NCI-H187 treated with DMSO at 0.1 percent for 48 hours (cell line): ENCODE measurements around the gene LAMTOR3.

Source experiments
- DNase-seq: peaks from one replicate; lab custom pipeline; 2025; lab: John Stamatoyannopoulos, UW

LAMTOR3 gene

DNA sequence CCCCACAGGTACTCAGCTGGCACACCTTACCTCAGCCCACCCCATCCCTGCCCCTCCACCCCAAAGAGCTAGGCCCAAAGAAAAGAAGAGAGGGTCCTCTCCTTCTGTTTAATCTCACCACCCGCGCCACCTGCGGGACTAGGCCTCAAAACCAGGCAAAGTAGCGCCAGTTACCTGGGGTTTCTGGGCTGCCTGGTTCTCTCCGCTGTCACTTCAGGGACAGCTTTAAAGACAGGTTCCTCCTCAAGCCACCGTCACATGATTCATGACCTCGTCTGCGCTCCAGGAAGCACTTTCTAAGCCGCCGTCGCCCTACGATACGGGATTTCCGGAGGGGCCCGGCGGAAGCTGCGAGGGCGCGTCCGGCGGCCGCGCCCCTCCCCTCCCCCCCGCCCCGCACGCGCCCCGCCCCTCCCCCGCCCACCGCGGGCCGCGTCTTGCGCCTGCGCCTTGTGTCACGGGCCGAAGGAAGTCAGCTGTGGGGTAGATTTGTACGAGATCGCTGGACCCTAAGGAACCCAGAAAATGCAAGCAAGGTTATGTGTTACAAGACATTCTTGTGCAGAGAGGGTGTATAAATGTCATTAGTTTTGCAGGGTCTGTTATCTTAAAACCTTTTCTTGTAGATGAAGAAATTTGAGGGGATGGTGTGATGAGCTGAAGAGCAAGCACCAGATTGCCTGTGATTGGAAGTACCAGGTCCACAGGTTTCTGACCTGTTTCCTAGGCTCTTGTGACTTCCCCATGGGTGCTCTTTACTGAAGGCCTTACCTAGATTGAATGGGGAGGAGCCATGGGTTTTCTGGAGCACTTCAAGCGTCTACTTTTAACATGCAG is at the start of gene LAMTOR3:
Gene LAMTOR3, minus strand, starts transcription at position 267 of the 837 bp plus-strand sequence. CDS start 464 bp downstream, outside the sequence.
- DNase-seq: peak; percentile 52

DNA sequence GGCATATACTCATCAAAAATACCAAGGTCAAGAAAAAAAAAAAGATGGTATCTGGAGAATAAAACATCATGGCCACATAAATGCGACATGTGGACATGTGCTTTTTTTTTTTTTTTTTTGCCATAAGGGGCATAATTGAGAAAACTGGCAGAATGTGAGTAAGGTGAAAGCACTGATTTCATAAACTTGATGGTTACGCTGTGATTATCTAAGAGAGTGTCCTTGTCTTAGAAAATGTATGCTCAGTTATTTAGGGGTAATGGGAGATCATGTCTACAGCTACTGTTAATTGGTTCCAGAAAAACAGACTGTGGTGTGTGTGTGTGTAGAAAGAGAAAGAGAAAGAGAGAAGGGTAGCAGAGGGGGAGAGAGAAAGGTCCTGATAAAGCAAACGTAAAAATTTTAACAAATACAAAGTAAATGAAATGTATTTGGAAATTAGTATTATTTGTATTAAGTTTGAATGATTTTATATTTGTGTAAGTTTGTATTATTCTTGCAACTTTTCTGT is 44.1 kb upstream of the LAMTOR3 start:
- no peak for DNase-seq

- DNase-seq: no peak
Observed at GRCh38 chr4:99934891-99935290, 40.7 kb upstream of the LAMTOR3 start.

- DNase-seq: no peak
Observed at GRCh38 chr4:99927566-99927965, 33.3 kb upstream of the LAMTOR3 start.

DNA sequence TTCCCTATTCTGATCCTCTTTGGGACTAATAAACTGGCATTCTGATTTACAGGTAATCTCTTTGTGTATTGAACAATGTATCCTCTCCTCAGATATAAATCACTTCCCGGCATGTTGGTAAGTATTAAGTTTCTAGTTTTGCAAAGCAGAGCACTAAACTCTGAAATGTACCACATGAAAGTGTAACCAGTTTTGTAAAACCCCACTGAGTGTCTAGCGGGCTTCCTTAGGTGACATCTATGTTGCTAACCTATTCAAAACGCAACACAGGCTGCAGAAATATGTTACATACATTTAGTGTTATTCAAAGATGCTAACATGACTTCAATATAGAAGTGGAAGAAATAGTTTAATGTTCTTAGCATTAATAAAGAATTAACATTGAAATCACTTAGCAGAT is 26.9 kb upstream of the LAMTOR3 start:
- DNase-seq: no peak

- no peak for DNase-seq
Observed at GRCh38 chr4:99918656-99919055, 24.4 kb upstream of the LAMTOR3 start.

- DNase-seq: no peak
Observed at GRCh38 chr4:99917575-99917974, 23.3 kb upstream of the LAMTOR3 start.

DNA sequence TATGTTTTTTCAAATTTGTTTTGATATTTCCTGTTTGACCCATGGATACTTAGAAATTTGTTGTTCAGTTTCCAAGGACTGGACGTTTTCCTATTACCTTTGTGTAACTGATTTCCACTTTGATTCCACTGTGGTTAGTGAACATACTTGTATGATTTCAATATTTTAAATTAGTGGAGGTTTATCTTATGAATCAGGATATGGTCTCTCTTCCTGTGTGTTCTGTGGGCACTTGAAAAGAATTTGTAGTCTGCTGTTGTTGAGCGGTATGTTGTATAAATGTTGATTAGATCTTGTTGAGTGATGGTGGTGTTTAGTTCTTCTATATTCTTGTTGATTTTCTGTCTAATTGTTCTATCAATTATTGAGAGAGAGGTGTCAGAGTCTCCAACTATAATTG is 21.2 kb upstream of the LAMTOR3 start:
- no peak for DNase-seq

DNA sequence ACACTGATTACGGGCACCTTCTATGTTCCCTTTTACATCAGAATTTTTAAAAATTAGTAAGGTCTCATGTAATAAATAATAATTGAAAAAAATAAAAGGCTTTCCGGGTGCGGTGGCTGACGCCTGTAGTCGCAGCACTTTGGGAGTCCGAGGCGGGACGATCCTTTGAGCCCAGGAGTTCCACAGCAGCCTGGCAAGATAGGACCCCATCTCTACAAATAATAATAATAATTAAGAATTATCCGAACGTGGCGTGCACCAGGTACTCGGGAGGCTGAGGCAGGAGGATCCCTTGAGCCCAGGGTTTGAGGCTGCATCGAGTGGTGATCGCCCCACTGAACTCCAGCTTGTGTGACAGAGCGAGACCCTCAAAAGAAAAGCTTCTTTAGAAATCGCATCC is 771 bp upstream of the LAMTOR3 start:
- DNase-seq: no peak

GRCh38 chr4:99893839-99894160 is 427 bp downstream of the LAMTOR3 start:
- no peak for DNase-seq

DNA sequence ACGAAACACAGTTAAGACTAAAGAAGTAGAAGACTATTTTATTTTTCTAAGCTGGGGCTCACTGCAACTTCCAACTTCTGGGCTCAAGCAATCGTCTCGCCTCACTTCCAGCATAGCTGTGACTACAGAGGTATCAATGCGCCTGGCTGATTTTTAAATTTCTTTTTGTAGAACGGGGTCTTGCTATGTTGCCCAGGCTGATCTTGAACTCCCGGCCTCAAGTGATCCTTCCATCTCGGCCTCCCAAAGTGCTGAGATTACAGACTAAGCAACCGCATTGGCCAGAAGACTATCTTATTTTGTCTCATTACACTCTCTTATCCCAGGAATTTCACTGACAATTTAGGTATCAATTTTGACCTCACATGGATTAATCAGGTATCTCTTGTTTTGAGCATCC is 1.2 kb downstream of the LAMTOR3 start:
- no peak for DNase-seq

DNA sequence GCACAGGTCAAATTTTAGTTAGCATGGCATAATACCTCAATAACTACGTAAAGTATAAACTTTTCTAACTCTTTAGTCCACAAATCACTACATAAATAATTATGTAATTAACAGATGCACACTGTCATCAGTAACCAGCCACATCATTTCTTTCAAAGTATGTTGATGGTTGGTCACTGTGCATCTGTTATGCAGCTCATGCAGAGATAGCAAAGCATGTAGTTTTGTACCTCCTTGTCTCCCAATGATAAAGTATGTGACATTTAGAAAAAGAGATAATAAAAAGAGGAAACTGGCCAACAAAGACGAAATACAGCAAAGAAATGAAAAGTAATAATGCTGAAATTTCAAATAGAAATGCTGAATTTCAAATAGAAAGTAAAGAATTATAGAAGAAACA is 2.9 kb downstream of the LAMTOR3 start:
- DNase-seq: no peak

DNA sequence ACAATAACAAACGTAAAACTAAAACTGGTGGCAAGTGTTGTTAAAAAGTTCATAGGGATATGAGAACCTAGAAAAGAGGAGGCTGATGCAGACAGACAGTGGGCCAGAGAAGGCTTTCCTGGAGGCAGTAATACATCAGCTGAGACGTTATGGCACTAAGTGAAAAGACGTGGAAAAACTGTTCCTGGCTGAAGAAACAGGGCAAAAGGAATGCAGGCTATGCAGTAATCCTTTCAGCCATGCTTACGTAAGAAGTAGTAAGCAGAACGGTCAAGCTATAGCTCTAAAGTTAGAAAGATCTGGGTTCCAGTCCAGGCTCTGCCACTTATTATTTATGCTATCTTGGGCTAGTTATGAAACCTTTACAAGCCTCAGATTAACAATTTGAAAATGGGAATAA is 6.4 kb downstream of the LAMTOR3 start:
- no peak for DNase-seq

DNA sequence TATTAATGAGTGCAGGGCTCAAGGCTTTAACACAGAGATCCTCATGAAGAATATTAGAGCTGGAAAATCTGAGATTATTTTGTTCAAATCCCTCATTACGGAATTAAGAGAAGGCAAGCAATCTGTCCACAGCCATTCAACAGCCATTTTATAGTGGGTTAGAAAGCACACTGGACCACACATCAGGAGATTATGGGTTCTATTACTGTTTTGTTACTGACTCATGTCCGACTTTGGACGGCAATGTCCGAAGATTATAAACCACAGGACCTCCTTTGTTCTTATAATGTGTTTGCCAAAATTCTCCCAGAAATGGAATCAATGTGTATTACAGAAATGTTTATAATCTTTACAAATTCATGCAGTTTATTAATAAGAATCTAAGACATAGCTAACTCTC is 8.1 kb downstream of the LAMTOR3 start:
- DNase-seq: no peak

GRCh38 chr4:99885687-99886086 is 8.5 kb downstream of the LAMTOR3 start:
- DNase-seq: no peak

GRCh38 chr4:99885063-99885664 is 9.1 kb downstream of the LAMTOR3 start:
- no peak for DNase-seq

- DNase-seq: no peak
Observed at GRCh38 chr4:99879458-99879857, 14.8 kb downstream of the LAMTOR3 start.

- DNase-seq: no peak
Observed at GRCh38 chr4:99878604-99879003, 15.6 kb downstream of the LAMTOR3 start.

GRCh38 chr4:99876946-99877345 is 17.3 kb downstream of the LAMTOR3 start:
- no peak for DNase-seq

- DNase-seq: no peak
Observed at GRCh38 chr4:99875071-99875470, 19.2 kb downstream of the LAMTOR3 start.

- no peak for DNase-seq
Observed at GRCh38 chr4:99872570-99872969, 21.7 kb downstream of the LAMTOR3 start.

DNA sequence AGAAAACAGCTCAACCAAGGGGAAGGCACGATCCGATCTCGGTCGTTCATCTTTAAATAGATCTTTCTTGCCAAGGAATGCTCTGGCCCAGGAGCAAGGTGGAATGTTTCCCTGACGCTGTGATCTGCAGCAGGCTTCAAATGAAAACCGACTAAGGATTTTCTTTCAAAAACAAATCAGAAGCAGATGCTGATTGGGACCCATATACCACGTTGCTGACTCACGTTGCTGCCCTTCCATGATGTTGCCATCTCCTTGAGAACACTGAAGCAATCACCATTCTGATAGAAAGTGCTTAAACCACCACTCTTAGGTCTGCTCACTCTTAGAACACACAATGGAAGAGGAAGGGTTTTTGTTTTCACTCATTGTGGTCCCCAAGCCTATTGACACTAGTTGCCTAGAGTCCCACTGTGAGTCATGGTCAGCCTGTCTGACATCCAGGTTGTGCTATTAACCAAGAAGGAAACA is 26.1 kb downstream of the LAMTOR3 start:
- DNase-seq: no peak

GRCh38 chr4:99863804-99864203 is 30.4 kb downstream of the LAMTOR3 start:
- no peak for DNase-seq
